ACHN (cell line): ENCODE data around the gene CYP27C1.

ENCODE experiments used
- DNase-seq: peaks from one replicate; pipeline ENCODE4 v3.0.0-alpha.2; 2015
- in situ Hi-C: cut with HindIII; loops from 2 replicates; pipeline ENCODE4 v1.10.0; 2017; ENCODE audit warnings: low sequenced_read_pairs, low pct_ligation_motif_present, low pct_unique_long_range_greater_than_20kb

CYP27C1 gene

DNA sequence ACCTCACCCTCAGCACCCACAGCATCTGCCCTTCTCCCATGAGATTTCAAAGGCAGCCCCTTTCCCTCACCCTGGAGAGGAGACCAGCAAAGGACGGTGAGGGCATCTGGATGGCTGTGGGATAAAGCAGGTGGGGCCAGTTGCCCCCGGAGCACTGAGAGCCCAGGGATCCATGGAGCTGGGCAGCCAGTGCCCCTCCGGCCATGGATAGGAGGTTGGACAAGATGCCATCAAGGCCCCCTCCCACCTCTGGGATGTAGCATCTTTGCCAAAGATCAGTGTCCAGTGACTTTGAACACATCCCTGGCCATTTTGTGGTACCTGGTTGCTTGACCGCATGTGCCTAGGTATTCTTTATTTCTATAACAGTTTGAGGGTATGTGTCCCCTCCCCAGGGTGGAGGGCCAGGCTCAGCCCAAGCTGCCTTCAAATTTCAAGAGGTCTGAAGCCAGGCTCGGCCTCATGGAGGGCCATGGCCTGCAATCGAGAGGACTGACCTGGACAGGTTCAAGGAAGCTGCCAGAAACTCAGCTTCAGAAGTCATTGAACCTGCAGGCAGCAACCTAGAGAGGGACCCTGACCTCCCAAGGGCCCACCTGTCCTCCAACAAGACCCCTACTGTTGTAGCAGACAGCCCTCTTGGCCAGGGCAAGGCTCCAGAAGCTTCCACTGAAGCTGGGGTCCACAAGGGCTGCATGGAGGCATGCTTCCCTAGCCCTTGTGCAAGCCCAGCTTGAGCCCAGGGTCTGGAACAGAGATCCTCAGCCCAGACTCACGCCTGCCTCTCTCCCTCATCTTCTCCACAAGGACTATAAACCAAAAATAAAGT is 57.6 kb downstream of the CYP27C1 start:
- in situ Hi-C loops: no loop called here
- DNase-seq: no peak

DNA sequence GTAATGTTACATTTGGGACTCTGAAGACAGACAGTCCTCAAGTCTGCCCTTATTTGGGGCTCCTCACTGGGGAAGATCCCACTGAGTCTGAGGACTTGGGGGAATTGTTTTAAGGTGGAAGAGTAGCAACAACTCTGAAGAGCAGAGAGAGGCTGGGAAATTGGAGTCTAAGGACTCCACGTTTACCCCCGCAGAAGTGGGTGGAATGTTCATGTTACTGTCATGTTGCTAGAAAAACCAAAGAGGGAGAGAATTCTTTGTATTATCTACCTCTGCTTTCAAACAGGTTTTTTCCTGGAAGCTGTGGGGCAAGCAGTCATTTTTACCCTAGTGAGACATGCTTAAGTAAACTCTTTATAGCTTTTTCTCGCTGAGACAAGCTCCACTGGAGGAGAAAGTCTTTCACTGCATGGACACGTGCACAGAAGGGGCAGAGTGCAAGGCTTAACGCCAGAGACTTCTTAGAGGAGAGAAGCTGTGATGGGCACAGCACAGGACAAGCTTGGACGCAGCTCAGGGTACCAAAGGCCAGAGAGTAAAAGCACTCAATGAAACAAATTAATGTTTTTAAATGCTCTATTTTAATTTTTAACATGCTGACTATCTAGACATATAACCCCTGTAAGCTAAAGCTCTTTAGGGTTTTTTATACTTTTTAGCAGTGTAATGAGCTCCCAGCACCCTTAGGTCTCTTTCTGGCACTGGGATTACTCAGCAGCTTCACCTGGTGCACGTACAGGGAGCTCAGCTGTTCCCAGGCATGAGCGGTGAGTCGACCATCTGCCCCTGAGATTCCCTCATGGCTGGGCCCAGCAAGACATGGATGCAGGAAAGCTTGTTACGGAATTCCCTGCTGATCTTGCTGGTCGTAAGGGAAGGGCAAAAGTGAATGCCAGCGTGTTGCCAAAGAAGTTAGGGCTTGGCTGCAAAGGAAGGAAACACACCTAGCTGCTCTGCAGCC is 58.6 kb downstream of the CYP27C1 start:
- peak; percentile 66 for DNase-seq
- in situ Hi-C loops: no loop called here

- in situ Hi-C loops: no loop called here
- no peak for DNase-seq
Measured at GRCh38 chr2:127160676-127161075, 59.4 kb downstream of the CYP27C1 start.

DNA sequence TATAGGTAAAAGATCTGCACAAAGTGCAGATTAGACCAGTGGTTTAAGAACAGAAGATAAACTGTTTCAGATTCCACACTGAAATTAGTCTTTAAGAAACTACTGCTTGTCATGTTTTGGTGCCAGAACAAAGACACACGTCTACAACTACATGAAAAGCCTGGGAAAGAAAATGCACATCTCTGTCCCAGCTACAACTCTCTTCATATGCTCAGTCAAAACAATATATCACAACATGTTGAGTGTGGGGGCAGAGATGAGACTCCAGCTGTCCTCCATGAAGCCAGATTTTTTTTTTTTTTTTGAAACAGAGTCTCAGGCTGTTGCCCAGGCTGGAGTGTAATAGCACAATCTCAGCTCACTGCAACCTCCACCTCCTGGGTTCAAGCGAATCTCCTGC is 60.6 kb downstream of the CYP27C1 start:
- in situ Hi-C loops: no loop called here
- no peak for DNase-seq

- no peak for DNase-seq
- in situ Hi-C loops: no loop called here
Measured at GRCh38 chr2:127158614-127159290, 61.3 kb downstream of the CYP27C1 start.

DNA sequence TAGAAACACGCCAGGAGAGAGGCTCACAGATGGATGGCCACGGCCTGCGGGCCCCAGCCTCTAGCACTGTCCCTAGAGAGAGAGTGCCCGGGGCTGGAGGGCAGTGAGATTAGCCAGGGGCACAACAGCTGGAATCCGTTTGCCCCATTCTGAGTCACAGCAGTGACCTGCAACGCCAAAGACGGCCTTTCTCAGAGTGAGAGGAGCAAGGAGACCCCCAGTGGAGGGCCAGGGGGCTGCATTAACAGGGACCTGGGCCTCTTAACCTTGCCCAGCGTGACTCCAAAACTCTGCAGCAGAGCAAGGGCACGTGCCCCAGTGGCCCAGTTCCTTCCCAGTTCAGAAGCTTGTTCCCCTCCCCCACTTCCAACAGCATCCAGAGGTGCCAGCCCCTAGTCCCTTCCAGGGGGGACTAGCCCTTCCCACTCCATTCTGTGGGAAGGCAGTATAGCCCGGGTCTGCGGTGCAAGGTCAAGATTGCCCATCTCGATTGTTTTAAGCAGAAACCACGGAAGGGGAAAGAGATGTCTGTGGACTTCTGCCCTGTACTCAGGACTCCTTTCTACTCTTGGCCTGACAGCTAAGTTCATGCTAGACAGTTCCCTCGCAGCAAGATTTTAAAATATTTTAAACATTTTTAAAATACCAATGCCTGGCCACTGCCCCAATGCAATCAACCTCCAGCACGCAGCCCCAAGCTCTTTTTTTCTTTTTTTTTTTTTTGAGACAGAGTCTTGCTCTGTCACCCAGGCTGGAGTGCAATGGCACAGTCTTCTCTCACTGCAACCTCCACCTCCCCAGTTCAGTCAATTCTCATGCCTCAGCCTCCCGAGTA is 62.2 kb downstream of the CYP27C1 start:
- no peak for DNase-seq
- in situ Hi-C loops: no loop called here

DNA sequence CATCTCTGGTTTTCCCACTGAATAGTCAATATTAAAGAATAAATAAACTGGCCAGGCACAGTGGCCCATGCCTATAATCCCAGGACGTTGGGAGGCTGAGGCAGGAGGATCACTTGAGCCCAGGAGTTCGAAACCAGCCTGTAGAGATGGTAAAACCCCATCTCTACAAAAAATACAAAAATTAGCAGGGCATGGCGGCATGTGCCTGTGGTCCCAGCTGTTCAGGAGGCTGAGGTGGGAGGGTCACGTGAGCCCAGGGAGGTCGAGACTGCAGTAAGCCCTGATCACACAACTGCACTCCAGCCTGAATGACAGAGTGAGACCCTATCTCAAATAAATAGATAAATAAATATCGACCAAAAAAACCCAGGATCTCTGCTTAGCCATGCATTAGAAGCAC is 63.0 kb downstream of the CYP27C1 start:
- in situ Hi-C loops: no loop called here

DNA sequence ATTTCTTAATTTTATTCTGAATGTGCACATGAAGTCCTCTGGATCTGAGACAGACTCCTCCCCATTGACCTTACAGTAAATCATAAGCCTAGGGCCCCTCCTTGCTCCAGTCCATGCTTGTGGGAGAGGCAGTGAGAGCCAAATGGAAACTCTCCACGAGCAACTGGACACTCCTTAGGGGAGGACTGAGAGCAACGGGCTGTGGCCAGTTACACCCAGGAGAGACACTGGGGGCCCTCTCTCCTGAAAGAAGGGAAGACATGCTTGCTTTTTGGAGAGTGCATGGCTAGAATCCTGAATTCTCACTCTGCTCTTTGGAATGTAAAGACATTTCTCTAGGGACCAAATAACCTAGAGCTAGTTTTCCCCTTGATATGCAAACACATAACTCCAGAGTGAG is 64.2 kb downstream of the CYP27C1 start:
- DNase-seq: peak; percentile 18

More for the DNA sequence above, 63.0 kb downstream of the CYP27C1 start:
- no peak for DNase-seq

GRCh38 chr2:127155028-127155581 is 65.0 kb downstream of the CYP27C1 start:
- DNase-seq: no peak
- in situ Hi-C loops: no loop called here

More for the DNA sequence above, 64.2 kb downstream of the CYP27C1 start:
- in situ Hi-C loops: no loop called here

DNA sequence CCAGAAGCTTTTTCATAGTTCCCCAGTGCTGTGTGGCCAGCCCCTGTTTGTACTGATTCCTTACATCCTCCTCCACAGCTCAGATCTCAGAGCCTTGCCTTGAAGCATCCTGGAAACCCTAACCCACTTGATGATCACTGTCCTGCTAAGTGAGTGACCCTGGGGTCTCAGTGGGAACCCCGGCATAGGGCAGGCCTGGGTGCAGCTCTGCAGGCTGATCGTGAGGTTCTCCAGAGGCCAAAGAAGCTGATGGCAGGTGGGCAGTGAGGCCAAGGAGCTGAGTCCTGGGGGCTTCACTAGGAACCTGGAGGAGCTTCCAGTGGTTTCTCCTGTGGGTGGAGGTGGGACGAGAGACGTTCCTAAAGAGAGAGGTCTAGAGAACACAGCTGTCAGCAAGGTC is 65.7 kb downstream of the CYP27C1 start:
- in situ Hi-C loops: no loop called here
- no peak for DNase-seq

GRCh38 chr2:127153691-127154158 is 66.4 kb downstream of the CYP27C1 start:
- peak; percentile 77 for DNase-seq
- in situ Hi-C loops: no loop called here

- DNase-seq: no peak
- in situ Hi-C loops: no loop called here
Measured at GRCh38 chr2:127150996-127151395, 69.1 kb downstream of the CYP27C1 start.

- no peak for DNase-seq
- in situ Hi-C loops: no loop called here
Measured at GRCh38 chr2:127149384-127149783, 70.7 kb downstream of the CYP27C1 start.

GRCh38 chr2:127146820-127147502 is 73.1 kb downstream of the CYP27C1 start:
- in situ Hi-C loops: no loop called here
- no peak for DNase-seq

GRCh38 chr2:127146071-127146725 is 73.9 kb downstream of the CYP27C1 start:
- in situ Hi-C loops: no loop called here
- DNase-seq: no peak

DNA sequence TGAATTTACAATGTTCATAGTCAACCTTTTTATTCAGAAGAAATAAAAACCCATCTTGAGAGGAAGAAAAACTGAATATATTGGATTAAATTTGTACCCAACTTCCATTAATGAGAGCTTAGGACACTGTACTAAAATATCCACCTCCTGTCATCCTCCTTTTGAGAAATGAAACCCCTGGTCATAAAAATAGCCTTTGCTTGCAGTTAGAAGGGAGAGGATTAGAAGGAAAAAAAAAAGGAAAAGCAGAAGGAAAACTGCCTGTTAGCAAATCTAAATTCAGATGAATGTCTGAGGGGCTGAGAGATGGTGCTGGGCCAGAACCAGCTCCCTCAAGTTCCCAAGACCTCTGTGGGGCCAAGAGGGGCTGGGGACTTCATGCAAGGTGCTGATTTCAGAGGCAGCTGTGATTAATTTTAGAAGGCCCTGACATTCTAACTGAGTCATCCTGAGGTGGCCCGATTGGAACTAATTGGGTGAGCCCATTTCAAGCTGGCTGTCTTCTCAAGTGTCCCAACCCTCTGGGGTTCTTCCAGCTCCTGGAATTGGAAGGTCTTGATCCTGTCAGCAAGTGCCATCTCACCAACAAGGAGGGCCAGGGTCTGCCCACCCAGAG is 74.7 kb downstream of the CYP27C1 start:
- DNase-seq: no peak
- in situ Hi-C loops: no loop called here
